Measurements from ENCODE around the gene CCDC136. TPM values are rescaled to one million over a fixed set of nuclear protein-coding genes. Genes with fewer than 3 reads are reported as not detected.
A peak's percentile ranks its signal among the peaks of the same experiment; 100 is the strongest.

The CCDC136 gene
- total and polyA plus RNA-seq, 7 donors, result 3.9 to 24.5 (median 14.0) TPM

DNA sequence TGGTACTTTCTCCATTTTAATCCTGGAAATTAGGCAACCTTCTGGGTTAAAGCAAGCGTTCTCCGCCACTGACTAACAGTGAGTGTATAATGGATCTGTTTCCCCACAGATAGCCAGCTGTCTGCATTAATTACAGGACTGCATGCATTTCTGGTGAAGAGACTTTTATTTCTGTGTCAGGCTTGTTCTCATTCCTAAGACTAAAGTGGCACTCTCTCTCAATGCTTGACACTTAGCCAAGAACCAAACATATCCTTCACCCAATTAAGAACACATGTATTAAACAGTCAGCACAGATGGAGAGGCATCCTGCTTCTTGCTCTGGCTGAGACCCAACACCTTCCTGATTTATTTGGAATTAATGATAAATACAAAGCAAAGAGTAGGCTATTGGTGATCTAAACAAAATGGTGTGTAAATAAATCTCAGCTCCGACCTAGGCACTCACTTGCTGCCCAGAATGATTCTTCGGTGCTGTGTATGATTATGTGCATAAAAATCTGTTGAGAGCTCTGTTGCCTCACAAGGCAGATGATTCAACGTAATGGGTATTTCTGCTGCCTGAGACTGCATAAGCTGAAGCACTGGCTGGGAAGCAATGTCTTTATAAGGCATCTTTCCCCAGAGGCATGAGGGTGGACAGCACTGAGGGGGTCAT lies 35.8 kb upstream of the CCDC136 start:
- 28 to 44% (median 28%) methylated on average over 5 of the region's 5 CpGs for WGBS, 3 donors
- TF ChIP-seq, protein P1, sequence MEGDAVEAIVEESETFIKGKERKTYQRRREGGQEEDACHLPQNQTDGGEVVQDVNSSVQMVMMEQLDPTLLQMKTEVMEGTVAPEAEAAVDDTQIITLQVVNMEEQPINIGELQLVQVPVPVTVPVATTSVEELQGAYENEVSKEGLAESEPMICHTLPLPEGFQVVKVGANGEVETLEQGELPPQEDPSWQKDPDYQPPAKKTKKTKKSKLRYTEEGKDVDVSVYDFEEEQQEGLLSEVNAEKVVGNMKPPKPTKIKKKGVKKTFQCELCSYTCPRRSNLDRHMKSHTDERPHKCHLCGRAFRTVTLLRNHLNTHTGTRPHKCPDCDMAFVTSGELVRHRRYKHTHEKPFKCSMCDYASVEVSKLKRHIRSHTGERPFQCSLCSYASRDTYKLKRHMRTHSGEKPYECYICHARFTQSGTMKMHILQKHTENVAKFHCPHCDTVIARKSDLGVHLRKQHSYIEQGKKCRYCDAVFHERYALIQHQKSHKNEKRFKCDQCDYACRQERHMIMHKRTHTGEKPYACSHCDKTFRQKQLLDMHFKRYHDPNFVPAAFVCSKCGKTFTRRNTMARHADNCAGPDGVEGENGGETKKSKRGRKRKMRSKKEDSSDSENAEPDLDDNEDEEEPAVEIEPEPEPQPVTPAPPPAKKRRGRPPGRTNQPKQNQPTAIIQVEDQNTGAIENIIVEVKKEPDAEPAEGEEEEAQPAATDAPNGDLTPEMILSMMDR (IDR thresholded peaks at IDR 0.05), result no peak
- peak overlapping the region; percentile 85 for H3K27ac ChIP-seq
- peaks cover 7 to 64% of the 10 kb centered on the region in 2 donors for H3K36me3 ChIP-seq (ENCODE audit: insufficient read depth in 1 of 2, low read depth in 1 of 2)
- intact Hi-C loops (cut with DNase I), result loop anchor here in 1 of 2 donors (5.0 kb wide), 1 partner anchor 71 kb away; no protein-coding TSS in a partner anchor
- H3K27me3 ChIP-seq (ENCODE audit: insufficient read depth in 3 of 3, low read length in 2 of 3), result no peaks in the 10 kb centered on the region
- DNase-seq (no peak), ATAC-seq (peak; percentile 82 to 92 (median 90))
- H3K4me3 ChIP-seq, result peak overlapping the region; percentile 35
- H3K9me3 ChIP-seq, result no peaks in the 10 kb centered on the region
- peaks cover 50% of the 10 kb centered on the region for H3K4me1 ChIP-seq

DNA sequence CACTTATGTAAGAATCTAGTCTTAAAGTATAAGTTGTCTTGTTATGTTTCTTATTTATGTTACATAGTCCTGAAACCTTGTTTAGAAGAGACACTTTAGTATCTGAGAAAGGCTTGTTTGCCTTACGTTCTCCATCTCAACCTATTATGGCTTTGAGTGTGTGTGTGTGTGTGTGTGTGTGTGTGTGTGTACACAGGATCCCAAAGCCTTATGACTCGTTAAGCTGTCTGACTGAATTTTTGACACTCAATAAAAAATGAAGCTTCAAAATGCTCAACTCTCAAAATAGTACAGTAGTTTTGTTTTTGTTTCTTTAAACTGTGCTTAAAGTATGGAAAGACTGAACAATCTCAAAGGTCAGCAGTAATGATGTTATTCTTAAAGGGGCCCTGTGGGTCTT lies 34.6 kb upstream of the CCDC136 start:
- TF ChIP-seq, protein P1 (IDR thresholded peaks at IDR 0.05), result no peak
- 48 to 62% (median 56%) methylated on average over 2 of the region's 2 CpGs for WGBS, 3 donors
- ATAC-seq, result no peak

DNA sequence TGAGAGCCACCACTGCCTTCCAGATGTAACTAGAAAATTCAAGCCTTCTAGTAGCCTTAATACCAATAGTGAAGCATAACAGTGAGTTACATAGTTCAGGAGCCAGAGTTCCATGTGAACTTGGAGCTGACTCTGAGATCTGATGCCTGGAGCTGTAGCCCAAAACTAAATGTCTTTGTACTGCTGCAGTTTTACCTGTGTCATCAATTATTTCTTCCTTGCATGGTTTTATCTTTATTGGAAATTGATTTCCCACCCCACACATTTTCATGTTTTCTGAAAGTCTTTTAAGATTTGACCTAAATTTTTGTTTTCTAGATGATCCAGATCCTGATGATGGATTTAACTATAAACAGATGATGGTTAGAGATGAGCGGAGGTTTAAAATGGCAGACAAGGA lies 33.2 kb upstream of the CCDC136 start:
- no peak for ATAC-seq
- no peak for DNase-seq
- Histone ChIP-seq H3K27me3 (ENCODE audit: insufficient read depth in 3 of 3, low read length in 2 of 3) (no peaks in the 10 kb centered on the region), H3K4me3 (no peak overlapping the region), H3K9me3 (no peaks in the 10 kb centered on the region), H3K27ac (peak overlapping the region; percentile 71), H3K4me1 (peaks cover 38% of the 10 kb centered on the region), H3K36me3 (ENCODE audit: insufficient read depth in 1 of 2, low read depth in 1 of 2) (peaks cover 10 to 63% of the 10 kb centered on the region in 2 donors)
- intact Hi-C loops (cut with DNase I), result loop anchor here in 1 of 2 donors (5.0 kb wide), 1 partner anchor 69 kb away; no protein-coding TSS in a partner anchor
- TF ChIP-seq, protein P1 (IDR thresholded peaks at IDR 0.05), result no peak
- 95 to 100% (median 100%) methylated on average over 1 of the region's 1 CpG for WGBS, 3 donors

More for the DNA sequence above, 34.6 kb upstream of the CCDC136 start:
- Histone ChIP-seq H3K9me3 (no peaks in the 10 kb centered on the region), H3K27me3 (ENCODE audit: insufficient read depth in 3 of 3, low read length in 2 of 3) (no peaks in the 10 kb centered on the region), H3K4me1 (peaks cover 43% of the 10 kb centered on the region), H3K4me3 (no peak overlapping the region), H3K36me3 (ENCODE audit: insufficient read depth in 1 of 2, low read depth in 1 of 2) (peaks cover 10 to 66% of the 10 kb centered on the region in 2 donors), H3K27ac (peak overlapping the region; percentile 85)
- DNase-seq, result no peak
- intact Hi-C loops (cut with DNase I), result loop anchor here in 1 of 2 donors (5.0 kb wide), 1 partner anchor 70 kb away; no protein-coding TSS in a partner anchor

- no peak for DNase-seq
- TF ChIP-seq, protein P1 (IDR thresholded peaks at IDR 0.05), result no peak
- no peak overlapping the region for H3K4me3 ChIP-seq
- peak in 2 of 4 donors; percentile 17 to 64 for ATAC-seq
- H3K27me3 ChIP-seq (ENCODE audit: insufficient read depth in 3 of 3, low read length in 2 of 3), result no peaks in the 10 kb centered on the region
- H3K9me3 ChIP-seq, result no peaks in the 10 kb centered on the region
- peaks cover 38% of the 10 kb centered on the region for H3K4me1 ChIP-seq
- H3K36me3 ChIP-seq (ENCODE audit: insufficient read depth in 1 of 2, low read depth in 1 of 2), result peaks cover 8 to 63% of the 10 kb centered on the region in 2 donors
- H3K27ac ChIP-seq, result peak overlapping the region; percentile 71
- intact Hi-C loops (cut with DNase I), result loop anchor here in 1 of 2 donors (5.0 kb wide), 1 partner anchor 68 kb away; no protein-coding TSS in a partner anchor
Measured at GRCh38 chr7:128759242-128759641, 32.5 kb upstream of the CCDC136 start.

All from psoas muscle (tissue), 8 donors.